ENCODE data around the gene CES4A. TPM values are rescaled to one million over a fixed set of nuclear protein-coding genes. Genes with fewer than 3 reads are reported as not detected.

The CES4A gene
- total RNA-seq, 1 experiment from 2014 or later, result 0.15 TPM

DNA sequence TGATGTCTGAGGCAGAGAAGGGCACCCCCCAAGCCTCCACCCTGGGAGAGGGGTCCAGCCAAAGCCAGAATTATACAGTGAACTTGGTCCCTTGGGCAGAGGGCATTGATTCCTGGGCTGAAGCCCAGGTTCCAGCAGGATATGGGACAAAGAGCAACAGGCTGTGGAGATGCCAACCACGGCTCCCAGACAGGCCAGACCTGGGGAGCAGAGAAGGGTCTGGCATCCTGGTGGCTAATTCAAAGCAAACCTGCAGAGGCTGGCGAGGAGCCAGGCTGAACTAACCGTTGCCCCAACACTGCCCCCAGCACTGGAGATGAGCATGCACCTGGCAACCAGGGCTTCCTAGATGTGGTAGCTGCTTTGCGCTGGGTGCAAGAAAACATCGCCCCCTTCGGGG lies 24.3 kb upstream of the CES4A start:
- DNase-seq (ENCODE audit: low spot score), result no peak
- Histone ChIP-seq H3K27me3 (replicated peaks; ENCODE audit: insufficient read depth, low read depth, low read length, poor library complexity) (no peaks in the 10 kb centered on the region), H3K27ac (ENCODE audit: low read depth, low read length, poor library complexity, severe bottlenecking) (no peak overlapping the region), H3K4me3 (ENCODE audit: low read depth, low read length, poor library complexity, severe bottlenecking) (no peak overlapping the region), H3K4me1 (ENCODE audit: insufficient read depth, low read length, poor library complexity, severe bottlenecking) (peaks cover 4% of the 10 kb centered on the region), H3K36me3 (ENCODE audit: insufficient read depth, low read length, poor library complexity, severe bottlenecking) (no peaks in the 10 kb centered on the region), H3K9me3 (ENCODE audit: low read depth, low read length, poor library complexity, severe bottlenecking) (no peaks in the 10 kb centered on the region)
- intact Hi-C loops (cut with micrococcal nuclease; ENCODE audit: unreplicated experiment), result no loop called here
- ChIA-PET POLR2A (ENCODE audit: low non-redundant PET) (no interaction called here), CTCF (no interaction called here)
- TF ChIP-seq EZH2 (IDR thresholded peaks at IDR 0.05; ENCODE audit: borderline replicate concordance, low read depth, low read length, poor library complexity, severe bottlenecking), result no peak
- TF ChIP-seq, protein P1, sequence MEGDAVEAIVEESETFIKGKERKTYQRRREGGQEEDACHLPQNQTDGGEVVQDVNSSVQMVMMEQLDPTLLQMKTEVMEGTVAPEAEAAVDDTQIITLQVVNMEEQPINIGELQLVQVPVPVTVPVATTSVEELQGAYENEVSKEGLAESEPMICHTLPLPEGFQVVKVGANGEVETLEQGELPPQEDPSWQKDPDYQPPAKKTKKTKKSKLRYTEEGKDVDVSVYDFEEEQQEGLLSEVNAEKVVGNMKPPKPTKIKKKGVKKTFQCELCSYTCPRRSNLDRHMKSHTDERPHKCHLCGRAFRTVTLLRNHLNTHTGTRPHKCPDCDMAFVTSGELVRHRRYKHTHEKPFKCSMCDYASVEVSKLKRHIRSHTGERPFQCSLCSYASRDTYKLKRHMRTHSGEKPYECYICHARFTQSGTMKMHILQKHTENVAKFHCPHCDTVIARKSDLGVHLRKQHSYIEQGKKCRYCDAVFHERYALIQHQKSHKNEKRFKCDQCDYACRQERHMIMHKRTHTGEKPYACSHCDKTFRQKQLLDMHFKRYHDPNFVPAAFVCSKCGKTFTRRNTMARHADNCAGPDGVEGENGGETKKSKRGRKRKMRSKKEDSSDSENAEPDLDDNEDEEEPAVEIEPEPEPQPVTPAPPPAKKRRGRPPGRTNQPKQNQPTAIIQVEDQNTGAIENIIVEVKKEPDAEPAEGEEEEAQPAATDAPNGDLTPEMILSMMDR (conservative IDR thresholded peaks at IDR 0.05; ENCODE audit: low read depth, low read length), result no peak
- BruUV-seq (replicated peaks), result no TSS peak

DNA sequence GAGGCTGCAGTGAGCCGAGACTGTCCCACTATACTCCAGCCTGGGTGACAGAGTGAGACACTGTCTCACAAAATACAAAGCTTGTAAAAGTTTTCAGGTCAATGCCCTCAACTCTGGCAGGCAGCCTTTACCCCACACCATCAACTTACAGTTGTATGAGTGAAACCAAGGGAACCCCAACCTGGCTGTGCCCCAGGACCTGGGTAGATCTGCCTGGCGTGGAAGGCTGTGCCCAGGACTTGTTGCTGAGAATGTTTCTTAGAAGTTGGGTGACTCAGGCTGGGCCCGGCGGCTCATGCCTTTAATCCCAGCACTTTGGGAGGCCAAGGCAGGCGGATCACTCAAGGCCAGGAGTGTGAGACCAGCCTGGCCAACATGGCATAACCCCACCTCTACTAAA lies 19.5 kb upstream of the CES4A start:
- intact Hi-C loops (cut with micrococcal nuclease; ENCODE audit: unreplicated experiment), result no loop called here
- no TSS peak for BruUV-seq (replicated peaks)
- no peak overlapping the region for H3K4me3 ChIP-seq (ENCODE audit: low read depth, low read length, poor library complexity, severe bottlenecking)
- no peak for DNase-seq (ENCODE audit: low spot score)
- no peaks in the 10 kb centered on the region for H3K9me3 ChIP-seq (ENCODE audit: low read depth, low read length, poor library complexity, severe bottlenecking)
- H3K27ac ChIP-seq (ENCODE audit: low read depth, low read length, poor library complexity, severe bottlenecking), result no peak overlapping the region
- no peaks in the 10 kb centered on the region for H3K36me3 ChIP-seq (ENCODE audit: insufficient read depth, low read length, poor library complexity, severe bottlenecking)
- CTCF ChIA-PET, result no interaction called here
- H3K27me3 ChIP-seq (replicated peaks; ENCODE audit: insufficient read depth, low read depth, low read length, poor library complexity), result no peaks in the 10 kb centered on the region
- TF ChIP-seq EZH2 (IDR thresholded peaks at IDR 0.05; ENCODE audit: borderline replicate concordance, low read depth, low read length, poor library complexity, severe bottlenecking), result no peak
- TF ChIP-seq, protein P1 (conservative IDR thresholded peaks at IDR 0.05; ENCODE audit: low read depth, low read length), result no peak
- H3K4me1 ChIP-seq (ENCODE audit: insufficient read depth, low read length, poor library complexity, severe bottlenecking), result no peaks in the 10 kb centered on the region
- POLR2A ChIA-PET (ENCODE audit: low non-redundant PET), result no interaction called here

DNA sequence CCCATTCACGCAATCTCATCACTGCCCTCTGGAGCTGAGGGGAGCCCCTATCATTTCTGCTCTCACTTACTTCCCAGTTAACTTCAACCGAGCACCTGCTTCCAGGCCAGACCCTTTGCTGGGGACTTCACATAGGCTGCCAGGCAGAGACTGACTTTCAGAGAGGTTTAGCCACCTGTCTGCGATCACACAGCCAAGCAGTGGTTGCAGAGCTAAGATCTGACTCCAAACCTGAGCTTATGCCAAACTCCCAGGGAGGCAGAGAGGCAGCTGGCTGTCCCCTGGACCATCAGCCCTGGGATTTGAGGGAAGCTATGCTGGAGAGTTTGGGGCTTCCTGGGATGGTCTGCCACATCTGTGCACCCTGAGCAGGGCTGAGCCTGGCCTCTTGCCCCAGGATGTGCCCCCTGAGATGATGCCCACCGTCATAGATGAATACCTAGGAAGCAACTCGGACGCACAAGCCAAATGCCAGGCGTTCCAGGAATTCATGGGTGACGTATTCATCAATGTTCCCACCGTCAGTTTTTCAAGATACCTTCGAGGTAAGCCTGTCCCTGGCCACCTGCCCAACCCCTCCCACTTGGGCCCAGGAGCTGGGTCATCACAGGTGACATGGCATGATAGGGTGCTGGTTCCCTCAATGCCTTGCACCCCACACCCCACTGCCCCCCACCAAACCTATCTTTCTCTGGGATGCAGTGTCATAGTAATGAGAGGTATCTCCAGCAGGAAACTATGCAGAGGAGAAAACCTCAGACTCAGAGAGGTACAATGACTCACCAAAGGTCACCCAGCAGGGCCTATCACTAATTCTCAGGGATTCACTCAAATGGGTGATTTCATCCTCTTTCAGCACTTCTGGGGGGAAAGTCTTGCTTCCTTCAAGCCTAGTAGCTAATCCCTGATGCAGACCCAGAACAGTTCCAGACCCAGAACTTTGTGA lies 17.3 kb upstream of the CES4A start:
- Histone ChIP-seq H3K27me3 (replicated peaks; ENCODE audit: insufficient read depth, low read depth, low read length, poor library complexity) (no peaks in the 10 kb centered on the region), H3K9me3 (ENCODE audit: low read depth, low read length, poor library complexity, severe bottlenecking) (no peaks in the 10 kb centered on the region), H3K27ac (ENCODE audit: low read depth, low read length, poor library complexity, severe bottlenecking) (no peak overlapping the region), H3K36me3 (ENCODE audit: insufficient read depth, low read length, poor library complexity, severe bottlenecking) (no peaks in the 10 kb centered on the region), H3K4me3 (ENCODE audit: low read depth, low read length, poor library complexity, severe bottlenecking) (no peak overlapping the region), H3K4me1 (ENCODE audit: insufficient read depth, low read length, poor library complexity, severe bottlenecking) (no peaks in the 10 kb centered on the region)
- intact Hi-C loops (cut with micrococcal nuclease; ENCODE audit: unreplicated experiment), result no loop called here
- CTCF ChIA-PET, result interaction anchor here (0.8 kb wide), 1 partner anchor 8 kb away, joined by 10 read pairs; no protein-coding TSS in a partner anchor
- POLR2A ChIA-PET (ENCODE audit: low non-redundant PET), result interaction anchor here (0.5 kb wide), 1 partner anchor 124 kb away, joined by 8 read pairs; no protein-coding TSS in a partner anchor
- TF ChIP-seq, protein P1 (conservative IDR thresholded peaks at IDR 0.05; ENCODE audit: low read depth, low read length), result no peak
- TF ChIP-seq EZH2 (IDR thresholded peaks at IDR 0.05; ENCODE audit: borderline replicate concordance, low read depth, low read length, poor library complexity, severe bottlenecking), result no peak
- no peak for DNase-seq (ENCODE audit: low spot score)
- BruUV-seq (replicated peaks), result no TSS peak
